NT2/D1 (cell line): Measurements from ENCODE around the gene XPR1.

Experiments used
- DNase-seq: peaks from one replicate; pipeline ENCODE4 v3.0.0-alpha.2; 2011; ENCODE audit warnings: low read depth, low spot score
- H3K27me3 ChIP-seq: 2 replicates; pipeline ENCODE4 v1.6.0; 2011; ENCODE audit warnings: mild to moderate bottlenecking; ENCODE audit not compliant: insufficient read length, insufficient read depth
- H3K36me3 ChIP-seq: 2 replicates; pipeline ENCODE4 v1.6.1; 2011; ENCODE audit warnings: mild to moderate bottlenecking, low read length, mixed read lengths; ENCODE audit not compliant: insufficient read depth, insufficient read length
- H3K4me1 ChIP-seq: 2 replicates; pipeline ENCODE4 v1.5.1; 2011; ENCODE audit not compliant: insufficient read depth, insufficient read length
- H3K4me3 ChIP-seq: 2 replicates; pipeline ENCODE4 v1.5.1; 2011; ENCODE audit warnings: low read depth; ENCODE audit not compliant: insufficient read length
- H3K9ac ChIP-seq: 2 replicates; pipeline ENCODE4 v1.6.0; 2011; ENCODE audit warnings: low read depth; ENCODE audit not compliant: insufficient read length
- H3K9me3 ChIP-seq: 2 replicates; pipeline ENCODE4 v1.5.1; 2011; ENCODE audit warnings: mild to moderate bottlenecking, low read length; ENCODE audit not compliant: insufficient read depth
- SUZ12 ChIP-seq: IDR thresholded peaks from 2 replicates; pipeline ENCODE4 v1.6.1; 2011; ENCODE audit not compliant: insufficient read length, insufficient read depth; ENCODE audit errors: extremely low read depth
- YY1 ChIP-seq: IDR thresholded peaks from 2 replicates; pipeline ENCODE4 v1.6.1; 2011; ENCODE audit not compliant: insufficient read length, insufficient read depth
- ZNF274 ChIP-seq: IDR thresholded peaks from 2 replicates; pipeline ENCODE4 v1.6.1; 2011; ENCODE audit warnings: mild to moderate bottlenecking, low read depth, low read length

XPR1 gene

DNA sequence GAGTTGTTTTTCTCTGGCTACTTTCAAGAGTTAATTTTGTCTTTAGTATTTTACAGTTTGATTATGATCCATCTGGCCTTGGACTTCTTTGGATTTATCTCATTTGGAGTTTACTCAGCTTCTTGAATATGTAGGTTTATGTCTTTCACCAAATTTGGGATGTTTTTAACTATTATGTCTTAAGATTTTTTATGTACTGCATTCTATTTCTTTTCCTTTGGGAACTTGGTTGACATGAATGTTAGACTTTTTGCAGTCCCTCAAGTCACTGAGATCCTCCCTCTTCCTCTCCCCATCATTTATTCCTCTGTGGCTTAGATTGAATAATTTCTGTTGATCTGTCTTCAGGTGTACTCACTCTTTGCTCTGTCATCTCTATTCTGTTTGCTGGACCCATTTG is 112.0 kb downstream of the XPR1 start:
- Histone ChIP-seq H3K9ac (no peak overlapping the region), H3K9me3 (peaks cover 9% of the 10 kb centered on the region; the same call in 1 of the 2 replicates), H3K27me3 (no peaks in the 10 kb centered on the region), H3K36me3 (no peaks in the 10 kb centered on the region), H3K4me3 (no peak overlapping the region), H3K4me1 (no peaks in the 10 kb centered on the region)
- no peak for DNase-seq
- TF ChIP-seq ZNF274 = no peak
- TF ChIP-seq YY1 = no peak
- no peak for TF ChIP-seq SUZ12

DNA sequence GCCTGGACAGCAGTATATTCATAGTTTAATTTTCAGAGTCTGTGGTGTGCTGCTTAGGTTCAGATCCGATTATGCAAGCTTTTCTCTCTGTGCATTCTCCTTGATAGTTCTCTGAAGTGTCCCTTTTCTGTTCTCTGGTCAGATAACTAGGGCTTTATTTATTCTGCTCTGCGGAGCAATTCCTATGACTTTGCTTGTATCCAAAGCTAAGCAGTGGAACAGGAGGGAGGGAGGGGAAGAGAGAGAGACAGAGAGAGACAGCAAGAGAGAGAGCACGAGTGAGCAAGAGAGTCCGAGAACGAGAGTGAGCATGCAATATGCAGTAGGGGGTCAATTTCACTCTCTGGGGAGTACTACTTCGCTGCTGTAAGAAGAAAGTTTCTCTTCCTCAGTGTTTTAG is 113.3 kb downstream of the XPR1 start:
- H3K9me3 ChIP-seq = peaks cover 9% of the 10 kb centered on the region; the same call in 1 of the 2 replicates
- H3K4me3 ChIP-seq = no peak overlapping the region
- H3K27me3 ChIP-seq = no peaks in the 10 kb centered on the region
- H3K4me1 ChIP-seq = no peaks in the 10 kb centered on the region
- H3K9ac ChIP-seq = no peak overlapping the region
- H3K36me3 ChIP-seq = no peaks in the 10 kb centered on the region
- no peak for DNase-seq
- TF ChIP-seq YY1 (no peak), ZNF274 (no peak), SUZ12 (no peak)

DNA sequence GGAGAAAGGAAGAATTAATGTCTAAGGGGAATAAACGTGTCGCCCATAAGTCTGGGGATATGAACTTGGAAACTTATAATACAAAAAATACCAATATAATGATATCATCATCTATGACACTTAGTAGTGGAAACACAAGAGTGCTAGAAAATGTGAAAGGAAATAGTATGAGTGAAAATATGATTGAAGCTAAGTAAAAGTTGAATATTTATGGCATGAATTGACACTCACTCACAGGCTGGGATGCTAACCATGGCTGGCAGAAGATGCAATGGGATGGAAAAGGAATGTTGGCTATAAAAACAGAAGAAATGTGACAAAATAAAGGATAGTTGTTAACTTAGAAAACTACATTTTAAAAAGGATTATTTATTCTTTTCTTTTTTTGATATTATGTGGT is 120.1 kb downstream of the XPR1 start:
- Histone ChIP-seq H3K36me3 (no peaks in the 10 kb centered on the region), H3K9ac (no peak overlapping the region), H3K4me1 (no peaks in the 10 kb centered on the region), H3K4me3 (no peak overlapping the region), H3K9me3 (no peaks in the 10 kb centered on the region), H3K27me3 (no peaks in the 10 kb centered on the region)
- no peak for DNase-seq
- TF ChIP-seq ZNF274 (no peak), YY1 (no peak), SUZ12 (no peak)

DNA sequence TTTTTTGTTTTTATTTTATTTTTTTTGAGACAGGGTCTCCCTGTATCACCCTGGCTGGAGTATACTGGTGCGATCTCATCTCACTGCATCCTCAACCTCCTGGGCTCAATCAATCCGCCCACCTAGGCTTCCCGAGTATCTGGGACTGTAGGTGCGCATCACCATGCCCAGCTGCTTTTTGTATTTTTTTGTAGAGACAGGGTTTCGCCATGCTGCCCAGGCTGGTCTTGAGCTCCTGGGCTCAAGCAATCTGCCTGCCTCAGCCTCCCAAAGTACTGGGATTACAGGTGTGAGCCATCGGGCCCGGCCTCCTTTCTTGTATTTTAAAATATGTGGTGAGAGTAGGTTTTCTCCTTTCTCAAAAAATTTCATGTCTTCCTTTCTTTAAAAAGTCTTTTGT is 122.6 kb downstream of the XPR1 start:
- Histone ChIP-seq H3K36me3 (no peaks in the 10 kb centered on the region), H3K9ac (no peak overlapping the region), H3K9me3 (no peaks in the 10 kb centered on the region), H3K4me3 (no peak overlapping the region), H3K4me1 (no peaks in the 10 kb centered on the region), H3K27me3 (no peaks in the 10 kb centered on the region)
- TF ChIP-seq ZNF274 (no peak), YY1 (no peak), SUZ12 (no peak)
- no peak for DNase-seq

DNA sequence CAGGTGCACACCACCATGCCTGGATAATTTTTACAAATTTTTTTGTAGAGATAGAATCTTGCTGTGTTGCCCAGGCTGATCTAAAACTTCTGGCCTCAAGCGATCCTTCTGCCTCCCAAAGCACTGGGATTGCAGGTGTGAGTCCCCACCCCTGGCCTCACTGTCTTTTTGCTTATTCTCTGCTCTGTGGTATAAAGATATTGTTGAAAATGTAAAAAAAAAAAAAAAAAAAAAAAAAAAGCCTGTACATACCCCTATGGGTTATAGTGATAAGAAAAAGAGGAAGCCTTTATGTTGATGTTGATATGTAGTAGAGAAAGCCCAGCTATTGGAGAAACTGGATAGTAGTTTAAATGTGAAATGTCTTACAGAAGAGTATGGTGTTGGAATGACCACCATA is 125.8 kb downstream of the XPR1 start:
- no peak for DNase-seq
- Histone ChIP-seq H3K4me1 (no peaks in the 10 kb centered on the region), H3K9me3 (no peaks in the 10 kb centered on the region), H3K27me3 (no peaks in the 10 kb centered on the region), H3K36me3 (no peaks in the 10 kb centered on the region), H3K9ac (no peak overlapping the region), H3K4me3 (no peak overlapping the region)
- TF ChIP-seq SUZ12 (no peak), ZNF274 (no peak), YY1 (no peak)

DNA sequence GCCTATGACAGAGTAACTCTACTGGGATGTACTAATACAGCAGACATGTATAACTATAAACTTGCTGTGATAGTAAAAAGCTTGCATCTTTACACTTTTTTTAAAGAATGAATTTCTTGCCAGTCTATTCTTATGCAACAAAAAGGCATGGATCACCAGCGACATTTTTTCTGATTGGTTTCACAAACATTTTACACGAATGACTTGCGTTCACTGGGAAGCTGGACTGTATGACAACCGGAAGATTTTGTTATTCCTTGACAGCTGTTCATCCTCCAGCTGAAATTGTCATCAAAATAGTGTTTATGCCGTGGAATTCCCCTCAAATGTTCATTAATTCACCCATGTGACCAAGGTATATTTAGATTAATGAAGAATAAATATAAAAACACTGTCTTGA is 131.0 kb downstream of the XPR1 start:
- TF ChIP-seq YY1 (no peak), SUZ12 (no peak), ZNF274 (no peak)
- Histone ChIP-seq H3K4me1 (no peaks in the 10 kb centered on the region), H3K27me3 (no peaks in the 10 kb centered on the region), H3K9me3 (no peaks in the 10 kb centered on the region), H3K9ac (no peak overlapping the region), H3K4me3 (no peak overlapping the region), H3K36me3 (no peaks in the 10 kb centered on the region)
- no peak for DNase-seq

DNA sequence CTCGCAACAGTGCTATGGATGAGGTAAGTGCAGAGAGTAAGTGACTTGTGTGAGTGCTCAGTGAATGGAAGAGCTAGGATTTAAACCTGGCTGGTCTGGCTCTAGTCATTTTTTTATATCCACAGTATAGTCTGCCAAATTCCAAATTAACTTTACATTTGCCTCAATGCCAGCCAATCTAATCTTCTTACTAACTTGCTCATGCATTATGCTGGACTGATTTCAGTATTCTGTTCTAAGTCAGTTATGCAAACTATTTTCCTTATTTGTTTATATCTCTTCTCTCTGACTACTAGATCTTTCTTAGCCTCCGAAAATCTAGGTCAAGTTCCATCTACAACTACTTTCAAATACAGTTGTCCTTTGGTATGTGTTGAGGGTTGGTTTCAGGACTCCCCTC is 133.3 kb downstream of the XPR1 start:
- no peak overlapping the region for H3K4me3 ChIP-seq
- H3K4me1 ChIP-seq = no peaks in the 10 kb centered on the region
- DNase-seq = no peak
- TF ChIP-seq YY1 = no peak
- no peak for TF ChIP-seq SUZ12
- no peak for TF ChIP-seq ZNF274
- no peaks in the 10 kb centered on the region for H3K36me3 ChIP-seq
- no peak overlapping the region for H3K9ac ChIP-seq
- no peaks in the 10 kb centered on the region for H3K9me3 ChIP-seq
- H3K27me3 ChIP-seq = no peaks in the 10 kb centered on the region

DNA sequence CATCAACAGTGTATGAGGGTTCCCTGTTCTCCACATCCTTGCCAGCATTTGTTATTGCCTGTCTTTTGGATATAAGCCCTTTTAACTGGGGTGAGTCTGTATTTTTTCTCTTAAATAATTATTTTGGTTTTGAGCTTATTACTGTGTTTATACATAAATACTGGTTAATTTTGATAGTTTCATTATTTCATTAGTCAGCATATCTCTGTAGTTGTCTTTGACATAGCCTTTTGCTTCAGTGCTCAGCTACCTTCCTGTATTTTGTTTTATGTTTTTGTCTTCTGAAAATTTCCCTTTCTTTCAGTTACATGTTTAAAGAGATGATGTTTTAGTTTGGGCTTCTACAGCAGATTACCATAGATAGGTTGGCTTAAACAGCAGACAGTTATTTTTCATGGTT is 138.1 kb downstream of the XPR1 start:
- H3K9me3 ChIP-seq = no peaks in the 10 kb centered on the region
- TF ChIP-seq YY1 (no peak), ZNF274 (no peak), SUZ12 (no peak)
- H3K36me3 ChIP-seq = no peaks in the 10 kb centered on the region
- H3K27me3 ChIP-seq = no peaks in the 10 kb centered on the region
- no peak overlapping the region for H3K4me3 ChIP-seq
- DNase-seq = no peak
- no peaks in the 10 kb centered on the region for H3K4me1 ChIP-seq
- H3K9ac ChIP-seq = no peak overlapping the region
